Anterior cingulate cortex (tissue), 58 donors: ENCODE data around the gene PRPF38B.
"Not testable (repeated sequence)": the region's sequence is repeated elsewhere in the genome, so short reads cannot be mapped to it uniquely, and the experiment has no call there.

Experiments used
- DNase-seq, 58 donors: peaks; one replicate each; lab custom pipeline; 2025; lab: John Stamatoyannopoulos, UW

PRPF38B gene

GRCh38 chr1:108691942-108692723, at the start of gene PRPF38B:
Gene PRPF38B (plus strand): TSS chr1:108692310. CDS start chr1:108692592, 282 bp downstream.
- peak; percentile 48 to 97 (median 92) for DNase-seq

- peak in 14 of 58 donors; percentile 3 to 58 (median 10) for DNase-seq
Measured at GRCh38 chr1:108643492-108644335, 48.4 kb upstream of the PRPF38B start.

GRCh38 chr1:108644984-108645383, 47.1 kb upstream of the PRPF38B start:
- no peak for DNase-seq

GRCh38 chr1:108645564-108646184, 46.4 kb upstream of the PRPF38B start:
- no peak for DNase-seq

- DNase-seq: no peak
Measured at GRCh38 chr1:108646265-108646647, 45.9 kb upstream of the PRPF38B start.

- DNase-seq: peak in 39 of 58 donors; percentile 7 to 83 (median 38)
Measured at GRCh38 chr1:108646648-108647269, 45.4 kb upstream of the PRPF38B start.

- no peak for DNase-seq
Measured at GRCh38 chr1:108653431-108654105, 38.5 kb upstream of the PRPF38B start.

GRCh38 chr1:108657356-108658080, 34.6 kb upstream of the PRPF38B start:
- DNase-seq: no peak

- peak in 55 of 58 donors; percentile 4 to 75 (median 50) for DNase-seq
Measured at GRCh38 chr1:108661030-108661609, 31.0 kb upstream of the PRPF38B start, which contains the start of gene HENMT1. Gene HENMT1 (minus strand): TSS chr1:108661093. CDS start chr1:108659884, 1,209 bp downstream.

- no peak for DNase-seq
Measured at GRCh38 chr1:108663074-108663473, 29.0 kb upstream of the PRPF38B start.

- no peak for DNase-seq
Measured at GRCh38 chr1:108664481-108664880, 27.6 kb upstream of the PRPF38B start.

- no peak for DNase-seq
Measured at GRCh38 chr1:108665067-108665466, 27.0 kb upstream of the PRPF38B start.

GRCh38 chr1:108665771-108666170, 26.3 kb upstream of the PRPF38B start:
- DNase-seq: no peak

- not testable (repeated sequence) for DNase-seq
Measured at GRCh38 chr1:108667422-108667821, 24.7 kb upstream of the PRPF38B start.

- DNase-seq: no peak
Measured at GRCh38 chr1:108668777-108669176, 23.3 kb upstream of the PRPF38B start.

GRCh38 chr1:108669679-108670078, 22.4 kb upstream of the PRPF38B start:
- DNase-seq: no peak

- DNase-seq: no peak
Measured at GRCh38 chr1:108670131-108670773, 21.9 kb upstream of the PRPF38B start.

GRCh38 chr1:108671143-108671542, 21.0 kb upstream of the PRPF38B start:
- DNase-seq: no peak
